Measurements from ENCODE around the gene EMC7.

DNA sequence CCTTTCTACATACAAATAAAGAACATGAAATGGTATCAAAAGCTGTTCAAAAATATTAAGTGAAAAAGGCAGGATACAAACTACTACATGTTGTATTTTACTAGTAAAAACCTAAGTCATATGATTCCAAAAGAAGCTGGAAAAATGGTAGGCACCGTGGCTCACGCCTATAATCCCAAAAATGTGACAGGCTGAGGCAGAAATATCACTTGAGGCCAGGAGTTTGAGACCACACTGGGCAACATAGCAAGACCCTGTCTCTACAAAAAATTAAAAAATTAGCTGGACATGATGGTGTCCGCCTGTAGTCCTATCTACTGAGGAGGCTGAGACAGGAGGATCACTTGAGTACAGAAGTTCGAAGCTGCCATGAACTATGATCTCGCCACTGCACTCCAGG, 1.7 kb downstream of the EMC7 start:
- TF ChIP-seq, protein P1, sequence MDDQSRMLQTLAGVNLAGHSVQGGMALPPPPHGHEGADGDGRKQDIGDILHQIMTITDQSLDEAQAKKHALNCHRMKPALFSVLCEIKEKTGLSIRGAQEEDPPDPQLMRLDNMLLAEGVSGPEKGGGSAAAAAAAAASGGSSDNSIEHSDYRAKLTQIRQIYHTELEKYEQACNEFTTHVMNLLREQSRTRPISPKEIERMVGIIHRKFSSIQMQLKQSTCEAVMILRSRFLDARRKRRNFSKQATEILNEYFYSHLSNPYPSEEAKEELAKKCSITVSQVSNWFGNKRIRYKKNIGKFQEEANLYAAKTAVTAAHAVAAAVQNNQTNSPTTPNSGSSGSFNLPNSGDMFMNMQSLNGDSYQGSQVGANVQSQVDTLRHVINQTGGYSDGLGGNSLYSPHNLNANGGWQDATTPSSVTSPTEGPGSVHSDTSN (IDR thresholded peaks at IDR 0.05) = no peak
- TF ChIP-seq EP300 (IDR thresholded peaks at IDR 0.05) = no peak
- no peak for TF ChIP-seq BHLHE40 (IDR thresholded peaks at IDR 0.05; ENCODE audit: low read depth, low read length)
- TF ChIP-seq, protein P2, sequence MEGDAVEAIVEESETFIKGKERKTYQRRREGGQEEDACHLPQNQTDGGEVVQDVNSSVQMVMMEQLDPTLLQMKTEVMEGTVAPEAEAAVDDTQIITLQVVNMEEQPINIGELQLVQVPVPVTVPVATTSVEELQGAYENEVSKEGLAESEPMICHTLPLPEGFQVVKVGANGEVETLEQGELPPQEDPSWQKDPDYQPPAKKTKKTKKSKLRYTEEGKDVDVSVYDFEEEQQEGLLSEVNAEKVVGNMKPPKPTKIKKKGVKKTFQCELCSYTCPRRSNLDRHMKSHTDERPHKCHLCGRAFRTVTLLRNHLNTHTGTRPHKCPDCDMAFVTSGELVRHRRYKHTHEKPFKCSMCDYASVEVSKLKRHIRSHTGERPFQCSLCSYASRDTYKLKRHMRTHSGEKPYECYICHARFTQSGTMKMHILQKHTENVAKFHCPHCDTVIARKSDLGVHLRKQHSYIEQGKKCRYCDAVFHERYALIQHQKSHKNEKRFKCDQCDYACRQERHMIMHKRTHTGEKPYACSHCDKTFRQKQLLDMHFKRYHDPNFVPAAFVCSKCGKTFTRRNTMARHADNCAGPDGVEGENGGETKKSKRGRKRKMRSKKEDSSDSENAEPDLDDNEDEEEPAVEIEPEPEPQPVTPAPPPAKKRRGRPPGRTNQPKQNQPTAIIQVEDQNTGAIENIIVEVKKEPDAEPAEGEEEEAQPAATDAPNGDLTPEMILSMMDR (IDR thresholded peaks at IDR 0.05) = no peak
- no peak for TF ChIP-seq SMC3 (IDR thresholded peaks at IDR 0.05)
- TF ChIP-seq, protein P3, sequence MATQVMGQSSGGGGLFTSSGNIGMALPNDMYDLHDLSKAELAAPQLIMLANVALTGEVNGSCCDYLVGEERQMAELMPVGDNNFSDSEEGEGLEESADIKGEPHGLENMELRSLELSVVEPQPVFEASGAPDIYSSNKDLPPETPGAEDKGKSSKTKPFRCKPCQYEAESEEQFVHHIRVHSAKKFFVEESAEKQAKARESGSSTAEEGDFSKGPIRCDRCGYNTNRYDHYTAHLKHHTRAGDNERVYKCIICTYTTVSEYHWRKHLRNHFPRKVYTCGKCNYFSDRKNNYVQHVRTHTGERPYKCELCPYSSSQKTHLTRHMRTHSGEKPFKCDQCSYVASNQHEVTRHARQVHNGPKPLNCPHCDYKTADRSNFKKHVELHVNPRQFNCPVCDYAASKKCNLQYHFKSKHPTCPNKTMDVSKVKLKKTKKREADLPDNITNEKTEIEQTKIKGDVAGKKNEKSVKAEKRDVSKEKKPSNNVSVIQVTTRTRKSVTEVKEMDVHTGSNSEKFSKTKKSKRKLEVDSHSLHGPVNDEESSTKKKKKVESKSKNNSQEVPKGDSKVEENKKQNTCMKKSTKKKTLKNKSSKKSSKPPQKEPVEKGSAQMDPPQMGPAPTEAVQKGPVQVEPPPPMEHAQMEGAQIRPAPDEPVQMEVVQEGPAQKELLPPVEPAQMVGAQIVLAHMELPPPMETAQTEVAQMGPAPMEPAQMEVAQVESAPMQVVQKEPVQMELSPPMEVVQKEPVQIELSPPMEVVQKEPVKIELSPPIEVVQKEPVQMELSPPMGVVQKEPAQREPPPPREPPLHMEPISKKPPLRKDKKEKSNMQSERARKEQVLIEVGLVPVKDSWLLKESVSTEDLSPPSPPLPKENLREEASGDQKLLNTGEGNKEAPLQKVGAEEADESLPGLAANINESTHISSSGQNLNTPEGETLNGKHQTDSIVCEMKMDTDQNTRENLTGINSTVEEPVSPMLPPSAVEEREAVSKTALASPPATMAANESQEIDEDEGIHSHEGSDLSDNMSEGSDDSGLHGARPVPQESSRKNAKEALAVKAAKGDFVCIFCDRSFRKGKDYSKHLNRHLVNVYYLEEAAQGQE (IDR thresholded peaks at IDR 0.05) = no peak
- TF ChIP-seq, protein P4, sequence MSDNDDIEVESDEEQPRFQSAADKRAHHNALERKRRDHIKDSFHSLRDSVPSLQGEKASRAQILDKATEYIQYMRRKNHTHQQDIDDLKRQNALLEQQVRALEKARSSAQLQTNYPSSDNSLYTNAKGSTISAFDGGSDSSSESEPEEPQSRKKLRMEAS (IDR thresholded peaks at IDR 0.05) = no peak
- no peak for TF ChIP-seq POLR2AphosphoS2 (conservative IDR thresholded peaks at IDR 0.05; ENCODE audit: low read length)
- no peak for TF ChIP-seq ZFP36 (IDR thresholded peaks at IDR 0.05; ENCODE audit: borderline replicate concordance, partially characterized antibody)
- no peak for TF ChIP-seq RCOR1 (IDR thresholded peaks at IDR 0.05; ENCODE audit: low read depth, low read length)
- no peak for TF ChIP-seq RNF2 (IDR thresholded peaks at IDR 0.05; ENCODE audit: borderline replicate concordance, low read depth)
- TF ChIP-seq POLR2A (IDR thresholded peaks at IDR 0.05; ENCODE audit: low read length) = no peak
- no peak for TF ChIP-seq EHF (CRISPR knock-in tag; IDR thresholded peaks at IDR 0.05)
- no peak for TF ChIP-seq NFE2L2 (conservative IDR thresholded peaks at IDR 0.05; ENCODE audit: low read length)
